GM18858 (cell line): Measurements from ENCODE around the gene CDH15.
"Not testable (repeated sequence)": the region's sequence is repeated elsewhere in the genome, so short reads cannot be mapped to it uniquely, and the experiment has no call there.

ENCODE experiments used
- ATAC-seq: cut with Tn5 transposase; IDR thresholded peaks from one replicate; pipeline ENCODE4 v1.9.1; 2021; ENCODE audit not compliant: unreplicated experiment

The CDH15 gene

DNA sequence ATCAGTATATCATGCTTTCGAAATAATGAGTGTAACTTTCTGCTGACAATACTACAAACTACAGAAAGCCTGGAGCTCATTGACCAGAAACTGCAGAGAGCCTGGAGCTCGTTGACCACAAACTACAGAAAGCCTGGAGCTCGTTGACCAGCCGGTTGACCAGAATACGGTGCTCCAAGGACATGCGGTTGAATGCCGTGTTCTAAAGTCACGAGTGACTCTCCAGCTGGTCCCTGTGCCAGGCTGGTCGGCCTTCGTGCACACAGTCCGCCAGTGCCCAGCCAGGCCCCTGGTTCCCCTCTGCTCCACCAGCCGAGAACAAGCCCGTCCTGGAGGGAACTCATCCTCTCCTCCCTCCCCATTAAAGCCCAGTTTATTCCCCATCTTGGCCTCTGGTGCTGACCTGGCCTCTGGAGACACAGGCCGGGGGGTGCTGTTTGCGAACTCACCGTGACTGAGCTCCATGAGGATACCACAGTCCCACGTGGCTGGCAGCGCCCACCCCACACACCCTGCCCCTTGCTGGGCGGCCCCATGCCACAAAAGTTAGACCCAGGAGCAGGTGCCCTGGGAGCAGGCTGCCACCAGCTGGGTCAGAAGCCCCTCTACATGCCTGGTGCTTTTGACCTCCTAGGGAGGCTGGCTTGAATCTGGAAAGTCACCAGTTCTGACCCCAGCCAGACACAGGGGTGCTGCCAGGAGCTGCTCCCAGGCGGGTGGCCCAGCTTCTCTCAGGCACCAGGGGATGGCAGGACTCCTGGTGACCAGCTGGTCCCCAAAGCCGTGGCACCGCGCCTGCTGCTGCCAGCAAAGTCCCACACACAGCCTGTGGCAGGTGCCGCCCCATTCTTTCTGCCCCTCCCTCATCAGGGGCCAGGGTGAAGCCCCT lies 15.5 kb upstream of the CDH15 start:
- no peak for ATAC-seq

DNA sequence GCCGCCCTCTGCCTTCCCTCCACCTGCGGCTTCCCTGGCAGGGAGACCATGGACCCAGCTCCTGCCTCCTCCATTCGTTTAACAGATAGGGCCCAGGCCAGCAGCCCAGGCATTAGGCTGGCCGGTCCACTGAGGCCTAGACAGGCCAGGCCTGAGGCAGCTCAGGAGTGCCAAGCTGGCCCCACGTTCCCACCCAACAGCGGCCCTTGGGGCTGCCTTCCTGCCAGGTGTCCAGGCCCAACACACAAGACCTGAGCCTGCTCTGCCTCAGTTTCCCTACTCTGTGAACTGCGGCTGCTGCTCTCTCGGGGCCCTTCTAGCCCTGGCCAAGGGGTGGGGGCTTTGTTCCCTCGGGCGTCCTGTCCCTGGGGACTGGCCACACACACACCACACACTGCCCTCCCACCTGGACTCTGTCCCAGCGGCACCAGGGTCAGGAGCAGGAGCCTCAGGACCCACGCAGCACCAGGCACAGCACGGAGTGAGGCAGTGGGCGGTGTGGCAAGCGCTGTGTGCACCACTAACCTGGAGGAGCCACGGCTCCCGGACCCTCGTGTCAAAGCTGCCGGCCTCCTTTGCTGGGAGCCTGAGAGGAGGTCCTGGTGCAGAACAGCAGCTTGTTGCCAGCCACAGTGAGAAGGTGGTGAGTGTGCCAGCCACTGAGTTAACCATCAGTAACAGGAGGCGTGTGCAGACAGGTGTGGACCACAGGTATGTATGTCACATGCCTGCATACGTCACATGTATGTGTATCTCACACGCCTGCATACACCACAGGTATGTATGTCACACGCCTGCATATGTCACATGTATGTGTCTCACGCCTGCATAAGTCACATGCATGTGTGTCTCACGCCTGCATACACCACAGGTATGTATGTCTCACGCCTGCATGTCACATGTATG lies 14.6 kb upstream of the CDH15 start:
- no peak for ATAC-seq

- ATAC-seq: no peak
These were observed 13.8 kb upstream of the CDH15 start for GRCh38 chr16:89157778-89158177.

- ATAC-seq: no peak
These were observed 12.3 kb upstream of the CDH15 start for GRCh38 chr16:89159066-89159849.

- no peak for ATAC-seq
These were observed 11.6 kb upstream of the CDH15 start for GRCh38 chr16:89159850-89160354.

DNA sequence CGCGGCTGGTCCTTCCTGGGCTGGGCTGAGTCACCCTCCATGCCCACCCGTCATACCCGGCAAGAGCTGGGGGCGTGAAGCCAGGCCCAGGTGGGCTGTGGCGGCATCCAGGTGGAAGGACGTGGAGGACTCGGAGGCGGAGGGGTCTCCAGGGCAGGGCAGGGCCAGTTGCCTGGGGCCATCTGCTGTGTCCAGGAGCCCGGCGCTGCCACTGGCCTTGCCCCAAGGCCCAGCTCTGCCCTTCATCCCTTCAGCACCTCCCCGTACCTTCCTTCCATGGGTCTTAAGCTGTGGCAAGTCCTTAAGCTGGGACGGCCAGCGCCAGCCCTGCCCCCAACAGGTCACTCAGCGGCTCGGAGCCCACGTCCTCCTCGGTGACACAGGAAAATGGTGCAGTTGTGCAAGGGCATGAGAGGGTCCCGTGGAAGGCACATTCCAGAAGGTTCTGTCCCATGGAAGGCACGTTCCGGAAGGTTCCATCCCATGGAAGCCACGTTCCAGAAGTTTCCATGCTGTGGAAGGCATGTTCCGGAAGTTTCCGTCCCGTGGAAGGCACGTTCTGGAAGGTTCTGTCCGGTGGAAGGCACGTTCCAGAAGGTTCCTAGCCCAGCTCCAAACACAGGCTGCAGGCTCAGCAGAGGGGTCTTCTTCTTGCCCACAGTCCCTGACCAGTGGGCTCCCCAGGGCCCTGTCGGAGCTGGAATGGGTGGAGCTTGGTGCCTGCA lies 10.4 kb upstream of the CDH15 start:
- ATAC-seq: no peak

- no peak for ATAC-seq
These were observed 9.5 kb upstream of the CDH15 start for GRCh38 chr16:89161763-89162713.

GRCh38 chr16:89163297-89163696 lies 8.3 kb upstream of the CDH15 start:
- ATAC-seq: no peak

GRCh38 chr16:89164436-89164835 lies 7.1 kb upstream of the CDH15 start:
- ATAC-seq: no peak

DNA sequence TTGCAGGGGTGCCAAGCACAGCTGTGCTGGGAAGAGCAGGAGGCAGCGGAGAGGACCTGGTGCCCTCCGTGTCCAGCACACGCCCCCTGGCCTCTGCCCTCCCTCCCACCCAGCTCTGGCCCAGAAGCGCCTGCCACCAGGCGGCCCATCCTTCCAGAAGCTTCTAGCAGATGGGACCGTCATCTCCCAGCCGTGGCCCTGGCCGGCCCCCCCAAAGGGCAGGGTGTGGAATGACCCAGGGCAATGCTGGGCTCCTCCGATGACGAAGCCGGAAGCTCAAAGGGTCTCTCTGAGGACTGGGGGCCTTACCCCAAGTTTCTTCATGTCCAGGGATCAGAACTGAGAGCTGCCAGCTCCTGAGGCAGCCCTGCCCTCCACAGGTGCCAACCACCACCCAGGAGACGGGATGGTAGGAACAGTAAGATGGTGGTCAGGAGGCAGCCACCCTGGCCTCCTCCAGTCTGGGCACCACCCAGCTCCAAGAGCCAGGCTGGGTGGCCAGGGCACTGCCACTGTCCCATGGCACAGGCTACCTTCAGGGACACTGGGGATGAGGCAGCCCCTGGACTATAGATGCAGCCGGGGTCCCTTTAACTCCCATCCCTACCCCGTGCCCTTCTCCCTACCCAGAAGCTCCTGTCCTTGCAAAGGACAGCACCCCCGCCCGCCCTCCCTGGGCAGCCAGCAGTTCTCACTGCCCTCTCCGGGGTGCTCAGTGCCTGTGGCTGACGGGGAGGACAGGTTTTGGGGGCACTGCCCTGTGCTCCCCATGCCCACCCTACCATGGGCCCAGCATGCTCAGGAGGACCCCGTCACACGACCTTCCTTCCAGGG lies 6.5 kb upstream of the CDH15 start:
- no peak for ATAC-seq

GRCh38 chr16:89165681-89165979 lies 5.9 kb upstream of the CDH15 start:
- not testable (repeated sequence) for ATAC-seq

- no peak for ATAC-seq
These were observed 4.7 kb upstream of the CDH15 start for GRCh38 chr16:89166696-89167424.

DNA sequence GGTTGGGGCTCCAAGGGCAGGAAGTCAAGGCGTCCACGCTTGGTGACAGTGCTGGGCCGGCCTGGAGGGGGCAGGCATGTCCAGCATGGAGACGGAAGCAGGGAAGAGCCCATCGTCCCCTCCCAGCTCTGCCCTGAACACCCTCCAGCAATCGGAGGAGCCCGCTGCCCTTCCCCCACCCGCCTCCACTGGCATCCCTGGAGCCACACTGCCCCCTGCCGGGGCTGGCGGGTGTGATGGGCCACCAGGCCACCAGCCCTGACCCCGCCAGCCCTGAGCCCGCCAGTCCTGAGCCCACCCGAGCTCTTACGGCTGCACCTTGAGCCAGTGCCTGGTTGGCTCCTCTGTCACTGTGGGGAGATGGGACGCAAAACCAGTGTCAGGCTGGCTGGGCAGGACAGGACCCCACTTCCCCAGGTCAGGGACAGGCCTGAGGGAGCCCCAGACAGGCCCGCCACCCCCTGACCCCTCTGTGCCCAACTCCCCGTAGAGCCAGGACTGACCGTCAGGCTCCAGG lies 4.1 kb upstream of the CDH15 start:
- no peak for ATAC-seq

DNA sequence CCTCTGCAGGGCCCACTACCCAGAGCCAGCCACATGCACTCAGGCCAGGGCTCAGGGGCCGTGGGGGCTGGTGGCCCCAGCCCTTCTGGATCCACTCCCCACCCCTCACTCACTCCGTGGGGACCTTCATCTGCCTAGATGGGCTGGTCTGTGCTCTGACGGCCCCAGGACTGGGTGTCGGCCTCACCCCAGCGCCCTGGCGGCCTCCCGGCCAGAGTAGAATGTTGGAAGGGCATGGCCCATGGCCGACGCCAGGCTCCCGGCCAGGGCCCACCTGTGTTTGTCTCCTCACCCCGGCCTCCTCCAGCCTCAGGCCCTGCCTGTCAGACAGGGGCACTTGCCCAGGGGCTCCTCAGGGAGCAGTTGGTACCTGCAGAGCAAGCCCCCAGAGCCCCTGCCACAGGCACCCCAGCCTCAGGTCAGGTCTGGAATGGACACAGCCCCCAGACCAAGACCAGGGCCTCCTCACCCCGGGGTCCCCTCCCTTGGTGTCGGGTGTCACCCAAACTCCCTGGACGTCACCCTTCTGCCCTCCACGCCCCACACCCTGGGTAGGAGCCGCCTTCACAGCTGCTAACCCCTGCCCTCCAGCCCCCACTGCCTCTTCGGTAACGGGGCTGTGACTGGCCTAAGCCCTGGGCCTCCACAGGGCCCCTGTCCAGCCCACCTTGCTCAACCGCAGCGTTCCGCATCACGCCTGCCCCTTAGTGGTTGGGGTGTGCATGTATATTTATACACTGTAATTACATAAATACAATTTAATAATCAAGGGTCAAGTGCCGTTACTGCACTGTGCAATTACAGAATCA lies 3.0 kb upstream of the CDH15 start:
- no peak for ATAC-seq

DNA sequence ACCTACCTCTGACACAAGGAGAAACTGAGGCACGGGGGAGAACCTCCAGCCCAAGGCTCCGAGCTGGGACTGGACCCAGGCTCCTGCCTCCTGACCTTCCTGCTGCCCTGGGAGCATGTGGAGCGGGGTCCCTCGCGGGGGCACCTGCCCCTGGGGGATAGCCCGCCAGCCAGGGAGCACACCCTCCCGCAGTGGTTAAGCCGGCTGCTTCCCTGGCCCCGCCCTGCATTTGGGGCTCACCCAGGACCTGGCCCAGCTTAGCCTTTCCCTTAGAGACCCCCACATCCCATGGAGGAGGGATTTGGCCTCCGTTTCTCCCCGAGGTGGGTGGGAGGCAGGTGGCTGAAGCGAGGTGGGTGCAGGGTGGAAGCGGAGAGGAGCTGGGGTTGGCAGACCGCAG lies 1.8 kb upstream of the CDH15 start:
- no peak for ATAC-seq

GRCh38 chr16:89170346-89171215 lies 967 bp upstream of the CDH15 start:
- no peak for ATAC-seq
